K562 (cell line): ENCODE data around the gene TMEM123. TPM values are rescaled to one million over a fixed set of nuclear protein-coding genes. Genes with fewer than 3 reads are reported as not detected.

ENCODE experiments used
- ATAC-seq: fragments of 200-7000 bp; cut with Tn5 transposase; 3 replicates; pipeline ENCODE4 v1.9.1; 2020; ENCODE audit warnings: moderate library complexity
- BruUV-seq: library from RNA; stranded (reverse); fragments of 400-500 nt; replicated peaks from 2 replicates; lab custom pipeline; 2021; lab: Mats Ljungman, UMichigan
- CTCF ChIA-PET: fragments of 300-600 bp; formaldehyde crosslinking; extraction: SDS; loops from one replicate; lab custom pipeline; 2021; ENCODE audit warnings: low intra/inter-chr PET ratio; lab: Yijun Ruan, JAX
- POLR2A ChIA-PET: fragments of 300-600, 350-650 bp; sonication (Branson Sonifier 250); formaldehyde crosslinking; extraction: SDS; loops from one replicate; lab custom pipeline; 2021; ENCODE audit warnings: antibody characterized with exemption, inconsistent platforms; lab: Yijun Ruan, JAX
- DNase-seq, 4 experiments: peaks; one replicate each; pipeline versions ENCODE4 v3.0.0 to v3.0.0-alpha.2; 2011 to 2018; ENCODE audit warnings: low spot score in 3 of 4, mixed read lengths in 3 of 4; ENCODE audit errors: extremely low read depth in 1 of 4
- FAIRE-seq: peaks from 2 replicates; lab custom pipeline; 2011; peaks lifted over from hg19 to GRCh38; lab: Jason Lieb, UNC
- H2AFZ ChIP-seq: 2 replicates; pipeline ENCODE4 v1.6.0; 2011; ENCODE audit warnings: low read depth, low read length, control low read depth, inconsistent platforms
- H3K27ac ChIP-seq: fragments of 200-600 bp; 3 replicates; pipeline ENCODE4 v1.8.0; 2011; ENCODE audit warnings: low read depth, mild to moderate bottlenecking, control low read depth, inconsistent platforms, low read length, moderate library complexity, mixed read lengths; ENCODE audit errors: extremely low read depth
- H3K27me3 ChIP-seq, 2 experiments: fragments of 300-600 bp in 1 of 2; 2 replicates in 1 of 2; 3 replicates in 1 of 2; pipeline versions ENCODE4 v1.6.0 to v1.8.0; 2011; ENCODE audit warnings: inconsistent platforms in 2 of 2, low read length in 2 of 2, mild to moderate bottlenecking in 1 of 2, mixed read lengths in 1 of 2, moderate library complexity in 1 of 2; ENCODE audit not compliant: control insufficient read depth in 2 of 2, insufficient read depth in 2 of 2
- H3K36me3 ChIP-seq: fragments of 300-600 bp; 3 replicates; pipeline ENCODE4 v1.8.0; 2011; ENCODE audit warnings: mild to moderate bottlenecking, low read length, inconsistent platforms; ENCODE audit not compliant: control insufficient read depth, insufficient read depth
- H3K4me1 ChIP-seq, 2 experiments: fragments of 200-600 bp in 1 of 2; replicated peaks in 1 of 2; 2 replicates in 1 of 2; 3 replicates in 1 of 2; pipeline versions ENCODE4 v1.5.1 to v1.8.0; 2011; ENCODE audit warnings: inconsistent platforms in 2 of 2, low read length in 2 of 2, mild to moderate bottlenecking in 1 of 2, mixed read lengths in 1 of 2, moderate library complexity in 1 of 2; ENCODE audit not compliant: control insufficient read depth in 2 of 2, insufficient read depth in 2 of 2
- H3K4me2 ChIP-seq: 2 replicates; pipeline ENCODE4 v1.6.1; 2011; ENCODE audit warnings: low read length, control low read depth, inconsistent platforms, mixed read lengths; ENCODE audit not compliant: insufficient read depth
- H3K4me3 ChIP-seq: fragments of 200-600 bp; sonication (generic), shearing (Covaris generic); 2 replicates; pipeline ENCODE4 v1.5.1; 2016; ENCODE audit warnings: control low read depth, inconsistent platforms
- H3K79me2 ChIP-seq: fragments of 200-600 bp; 3 replicates; pipeline ENCODE4 v1.8.0; 2011; ENCODE audit warnings: low read length, inconsistent platforms; ENCODE audit not compliant: control insufficient read depth, insufficient read depth
- H3K9ac ChIP-seq, 2 experiments: 2 replicates each; pipeline versions ENCODE4 v1.6.0 to v1.6.1; 2011; ENCODE audit warnings: low read depth in 2 of 2, low read length in 2 of 2, control low read depth in 1 of 2, inconsistent platforms in 1 of 2, mild to moderate bottlenecking in 1 of 2, mixed read lengths in 1 of 2; ENCODE audit not compliant: insufficient read depth in 1 of 2
- H3K9me1 ChIP-seq: one replicate; pipeline ENCODE4 v1.6.0; 2011; ENCODE audit warnings: inconsistent platforms, mild to moderate bottlenecking, low read length, moderate library complexity; ENCODE audit not compliant: control insufficient read depth, insufficient read depth
- H3K9me3 ChIP-seq: replicated peaks from 2 replicates; pipeline ENCODE4 v1.5.1; 2011; ENCODE audit warnings: low read depth, low read length, inconsistent platforms; ENCODE audit not compliant: control insufficient read depth, insufficient read depth
- H4K20me1 ChIP-seq: replicated peaks from 2 replicates; pipeline ENCODE4 v1.6.1; 2011; ENCODE audit warnings: low read length, inconsistent platforms, mixed read lengths; ENCODE audit not compliant: control insufficient read depth, insufficient read depth
- MLX ChIP-seq, 2 experiments: fragments of 450-650 bp in 1 of 2; sonication (generic) in 1 of 2; formaldehyde crosslinking; conservative IDR thresholded peaks; 2 replicates each; pipeline versions ENCODE4 v1.4.0 to v1.8.1; 2020 to 2022; ENCODE audit warnings: mild to moderate bottlenecking in 1 of 2, missing genetic modification reagents in 1 of 2
- NR4A1 ChIP-seq, 2 experiments: fragments of 250-450 bp in 1 of 2; fragments of 450-650 bp in 1 of 2; sonication (Bioruptor Pico) in 1 of 2; IDR thresholded peaks; 2 replicates each; pipeline versions ENCODE4 v1.4.0 to v1.6.1; 2016 to 2020; ENCODE audit warnings: mild to moderate bottlenecking in 2 of 2, missing compliant biosample characterization in 1 of 2, missing genetic modification characterization in 1 of 2, moderate library complexity in 1 of 2
- RFX7 ChIP-seq: fragments of 250-450 bp; sonication (Bioruptor Pico); IDR thresholded peaks from 2 replicates; pipeline ENCODE4 v1.5.1; 2021; ENCODE audit warnings: mild to moderate bottlenecking
- SUPT5H ChIP-seq: fragments of 450-650 bp; IDR thresholded peaks from 2 replicates; pipeline ENCODE4 v1.6.1; 2016
- WGBS: fragments of 100-300 bp; shearing (Covaris generic); methylation state at CpG from one replicate; pipeline ENCODE4 v1.1.6; 2016; ENCODE audit warnings: low coverage, mixed read lengths; ENCODE audit not compliant: insufficient coverage; ENCODE audit errors: missing lambda C conversion rate; 5-methylcytosine and 5-hydroxymethylcytosine counted together
- in situ Hi-C: fragments of 300-500 bp; cut with MboI; formaldehyde crosslinking; loops from 4 replicates; pipeline ENCODE4 v1.15.0; 2018; ENCODE audit warnings: inconsistent platforms, mixed read lengths
- intact Hi-C: fragments of 100-400 bp; cut with micrococcal nuclease; formaldehyde crosslinking; loops from 2 replicates; pipeline ENCODE4 v1.14.2; 2022
- polyA plus RNA-seq, 8 experiments: library from polyadenylated mRNA; depleted of rRNA in 4 of 8; stranded (reverse) in 5 of 8; unstranded in 3 of 8; fragments of >200 nt; fragmentation: Nextera tagmentation in 2 of 8; fragmentation: Illumina TruSeq in 1 of 8; extraction: Ambion mirVana in 2 of 8; extraction: Trizol in 1 of 8; gene quantifications; 2 replicates each; pipeline versions ENCODE4 v1.2.1 to v1.2.3, GENCODE V29; 2011 to 2014; ENCODE audit warnings: inconsistent platforms in 1 of 8, missing spikeins in 1 of 8
- total RNA-seq, 7 experiments: library from RNA; depleted of rRNA in 6 of 7; stranded (reverse); fragments of >200 nt in 6 of 7; fragmentation: Illumina TruSeq in 2 of 7; extraction: Trizol in 2 of 7; gene quantifications; 2 replicates each; pipeline versions ENCODE4 v1.2.1 to v1.2.3, GENCODE V29; 2011 to 2021; ENCODE audit warnings: low replicate concordance in 1 of 7

TMEM123 gene
- total and polyA plus RNA-seq, 9 of the 15 experiments (the other 6 are each of a cell fraction or from before 2014, with no cell fraction given): 19.8 to 344 (median 82.4) TPM

DNA sequence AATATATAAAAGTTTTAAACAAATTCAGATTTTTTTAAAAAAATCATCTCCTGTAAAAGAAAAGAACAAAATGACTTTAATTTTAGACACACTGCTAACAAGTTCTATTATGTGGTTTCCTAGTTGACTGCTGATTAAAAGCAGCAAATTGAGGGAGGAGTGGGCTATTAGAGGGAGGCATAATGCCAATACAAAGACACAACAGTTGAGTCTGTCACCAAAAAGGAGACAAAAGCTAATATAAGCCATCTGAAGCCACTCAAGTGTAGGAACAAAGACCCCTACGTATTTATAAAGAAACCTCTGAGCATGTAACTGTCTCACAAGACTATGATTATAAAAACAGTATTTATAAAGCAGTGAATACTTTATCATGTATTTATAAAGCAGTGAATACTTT lies 28.6 kb downstream of the TMEM123 start (continued):
- TF ChIP-seq RFX7 (CRISPR knock-in tag) (no peak), SUPT5H (no peak), NR4A1 (CRISPR knock-in tag; IDR thresholded peaks at IDR 0.05) (no peak), NR4A1 (tag; IDR thresholded peaks at IDR 0.05) (no peak)
- TF ChIP-seq, all 486 proteins: peak for 0

DNA sequence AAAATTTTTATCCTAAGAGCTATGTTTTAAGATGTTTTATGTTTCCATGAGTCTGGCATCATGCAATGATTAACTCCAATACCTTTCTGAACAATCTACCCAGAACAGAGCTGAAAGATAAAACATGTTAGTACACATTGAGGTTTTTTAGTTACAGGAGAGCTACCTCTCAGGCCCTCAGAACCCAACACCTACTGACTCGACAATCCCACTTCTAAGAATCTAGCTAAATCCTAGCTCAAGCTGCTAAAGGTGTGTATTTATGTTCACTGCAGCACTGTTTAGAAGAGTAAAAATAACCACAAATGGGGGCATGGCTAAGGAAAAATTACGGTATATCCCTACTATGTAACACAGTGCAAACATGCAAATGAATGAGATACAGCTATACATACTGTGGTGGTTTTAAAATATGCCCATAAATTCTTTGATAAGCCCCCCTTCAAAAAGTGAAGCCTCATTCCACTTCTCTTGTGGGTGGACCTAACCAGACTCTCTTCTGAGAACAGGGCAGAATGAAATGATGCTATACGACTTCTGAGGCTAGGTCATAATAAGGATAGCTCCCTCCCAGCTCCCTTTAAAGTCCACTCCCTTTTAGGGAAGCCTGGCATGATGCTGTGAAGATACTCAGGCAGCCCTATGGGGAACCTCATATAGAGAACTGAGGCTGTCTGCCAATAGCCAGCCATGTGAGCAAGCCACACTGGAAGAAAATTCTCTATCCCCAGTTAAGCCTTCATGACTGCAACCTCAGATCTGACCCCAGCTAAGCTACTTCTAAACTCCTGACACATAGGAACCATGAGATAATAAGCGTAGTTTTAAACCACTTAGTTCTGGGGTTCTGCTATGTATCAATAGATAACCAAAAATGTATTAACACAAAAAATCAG lies 29.5 kb downstream of the TMEM123 start:
- Histone ChIP-seq H3K4me1 (peaks cover 0 to 2% of the 10 kb centered on the region in 2 experiments; a peak in 1 of 5 replicates), H3K27ac (no peak overlapping the region), H2AFZ (no peak overlapping the region), H3K9me1 (no peaks in the 10 kb centered on the region), H3K9ac (no peak overlapping the region), H4K20me1 (no peaks in the 10 kb centered on the region), H3K79me2 (peaks cover 21% of the 10 kb centered on the region; the same call in 2 of the 3 replicates), H3K9me3 (no peaks in the 10 kb centered on the region), H3K36me3 (peaks cover 3% of the 10 kb centered on the region; the same call in 2 of the 3 replicates), H3K4me2 (no peak overlapping the region), H3K27me3 (no peaks in the 10 kb centered on the region), H3K4me3 (no peak overlapping the region)
- ChIA-PET CTCF (no interaction called here), POLR2A (interaction anchor here (1.0 to 1.4 kb wide), 2 partner anchors 12 to 20 kb away, joined by 3 to 5 read pairs; no protein-coding TSS in a partner anchor)
- intact Hi-C loops (no loop called here), in situ Hi-C loops (no loop called here)
- FAIRE-seq (no peak), ATAC-seq (peak; percentile 21), DNase-seq (no peak)
- 66% methylated on average over 4 of the region's 4 CpGs for WGBS
- BruUV-seq: no TSS peak
- no peak for TF ChIP-seq MLX (CRISPR knock-in tag; conservative IDR thresholded peaks at IDR 0.05)
- TF ChIP-seq, all 486 proteins: peak for 0
